HepG2 (cell line): Measurements from ENCODE around the gene DNAH8. TPM values are rescaled to one million over a fixed set of nuclear protein-coding genes. Genes with fewer than 3 reads are reported as not detected.

Experiments used
- ATAC-seq: fragments of 200-7000 bp; cut with Tn5 transposase; 3 replicates; pipeline ENCODE4 v1.9.1; 2020; ENCODE audit warnings: mild to moderate bottlenecking, moderate library complexity
- BruUV-seq: library from RNA; stranded (reverse); fragments of 400-500 nt; replicated peaks from 2 replicates; lab custom pipeline; 2021; lab: Mats Ljungman, UMichigan
- CTCF ChIA-PET: fragments of 300-600 bp; formaldehyde crosslinking; extraction: SDS; loops from one replicate; lab custom pipeline; 2021; ENCODE audit warnings: low total read pairs, inconsistent platforms, low intra/inter-chr PET ratio; lab: Yijun Ruan, JAX
- POLR2A ChIA-PET: fragments of 350-600 bp; sonication (Branson Sonifier 250); formaldehyde crosslinking; loops from one replicate; lab custom pipeline; 2020; ENCODE audit warnings: antibody characterized with exemption, inconsistent platforms; lab: Yijun Ruan, JAX
- DNase-seq: peaks from one replicate; pipeline ENCODE4 v3.0.0-alpha.2; 2015; ENCODE audit warnings: low spot score
- FAIRE-seq: peaks from 3 replicates; lab custom pipeline; 2011; peaks lifted over from hg19 to GRCh38; lab: Jason Lieb, UNC
- H2AFZ ChIP-seq: one replicate; pipeline ENCODE4 v1.6.1; 2011; ENCODE audit warnings: low read length, inconsistent platforms
- H3K27ac ChIP-seq: fragments of 300-600 bp; 3 replicates; pipeline ENCODE4 v1.8.0; 2011; ENCODE audit warnings: mixed run types, mild to moderate bottlenecking, mixed read lengths, low read length, inconsistent platforms; ENCODE audit not compliant: insufficient read depth; ENCODE audit errors: extremely low read length
- H3K27me3 ChIP-seq, 2 experiments: fragments of 200-600 bp in 1 of 2; 2 replicates in 1 of 2; 3 replicates in 1 of 2; pipeline versions ENCODE4 v1.6.0 to v1.8.0; 2011; ENCODE audit warnings: low read length in 2 of 2, mild to moderate bottlenecking in 2 of 2, moderate library complexity in 2 of 2, inconsistent platforms in 1 of 2; ENCODE audit not compliant: insufficient read depth in 2 of 2, control insufficient read depth in 1 of 2
- H3K36me3 ChIP-seq, 2 experiments: fragments of 200-600 bp in 1 of 2; replicated peaks in 1 of 2; 2 replicates in 1 of 2; 3 replicates in 1 of 2; pipeline versions ENCODE4 v1.5.1 to v1.8.0; 2011; ENCODE audit warnings: low read length in 2 of 2, inconsistent platforms in 1 of 2; ENCODE audit not compliant: insufficient read depth in 2 of 2, control insufficient read depth in 1 of 2
- H3K4me1 ChIP-seq: 2 replicates; pipeline ENCODE4 v1.5.1; 2012; ENCODE audit warnings: low read length, inconsistent platforms; ENCODE audit not compliant: insufficient read depth
- H3K4me2 ChIP-seq: 2 replicates; pipeline ENCODE4 v1.6.0; 2011; ENCODE audit warnings: low read depth, low read length, inconsistent platforms
- H3K4me3 ChIP-seq, 3 experiments: fragments of 200-600 bp in 1 of 3; sonication (generic), shearing (Covaris generic) in 1 of 3; replicated peaks in 1 of 3; 2 replicates each; pipeline ENCODE4 v1.5.1; 2011 to 2016; ENCODE audit warnings: low read length in 3 of 3, inconsistent platforms in 2 of 3, low read depth in 2 of 3, mild to moderate bottlenecking in 2 of 3, control low read depth in 1 of 3, mixed read lengths in 1 of 3; ENCODE audit not compliant: insufficient read depth in 1 of 3
- H3K79me2 ChIP-seq: one replicate; pipeline ENCODE4 v1.6.1; 2011; ENCODE audit warnings: low read length, inconsistent platforms; ENCODE audit not compliant: insufficient read depth
- H3K9ac ChIP-seq: 2 replicates; pipeline ENCODE4 v1.6.0; 2011; ENCODE audit warnings: mild to moderate bottlenecking, low read depth, low read length, inconsistent platforms; ENCODE audit not compliant: insufficient read depth
- H3K9me3 ChIP-seq: 2 replicates; pipeline ENCODE4 v1.5.1; 2012; ENCODE audit warnings: mild to moderate bottlenecking, low read length
- H4K20me1 ChIP-seq: 2 replicates; pipeline ENCODE4 v1.6.0; 2011; ENCODE audit warnings: inconsistent platforms, mild to moderate bottlenecking, low read length, moderate library complexity; ENCODE audit not compliant: insufficient read depth
- CEBPG ChIP-seq: IDR thresholded peaks from 2 replicates; pipeline ENCODE4 v1.6.1; 2016
- FOSL2 ChIP-seq: sonication (generic); formaldehyde crosslinking; IDR thresholded peaks from 2 replicates; pipeline ENCODE4 v1.4.0; 2020; ENCODE audit warnings: missing genetic modification reagents
- NAIF1 ChIP-seq: sonication (generic); formaldehyde crosslinking; IDR thresholded peaks from 2 replicates; pipeline ENCODE4 v1.5.0; 2020; ENCODE audit warnings: mild to moderate bottlenecking, missing genetic modification reagents, borderline replicate concordance
- SP2 ChIP-seq: sonication (generic); formaldehyde crosslinking; IDR thresholded peaks from 2 replicates; pipeline ENCODE4 v1.5.1; 2020; ENCODE audit warnings: mild to moderate bottlenecking, missing genetic modification reagents
- SRY ChIP-seq: sonication (generic); formaldehyde crosslinking; IDR thresholded peaks from 2 replicates; pipeline ENCODE4 v1.8.0; 2022; ENCODE audit warnings: mild to moderate bottlenecking, missing genetic modification reagents
- ZNF263 ChIP-seq: sonication (generic); formaldehyde crosslinking; IDR thresholded peaks from 2 replicates; pipeline ENCODE4 v1.4.0; 2020; ENCODE audit warnings: missing genetic modification reagents
- ZNF549 ChIP-seq: sonication (generic); formaldehyde crosslinking; IDR thresholded peaks from 2 replicates; pipeline ENCODE4 v1.5.0; 2020; ENCODE audit warnings: missing genetic modification reagents
- ZNF740 ChIP-seq: sonication (generic); formaldehyde crosslinking; IDR thresholded peaks from 2 replicates; pipeline ENCODE4 v1.4.0; 2020; ENCODE audit warnings: missing genetic modification reagents
- ZSCAN12 ChIP-seq: sonication (generic); formaldehyde crosslinking; IDR thresholded peaks from 2 replicates; pipeline ENCODE4 v1.9.0; 2021; ENCODE audit warnings: mild to moderate bottlenecking, missing genetic modification reagents
- WGBS: methylation state at CpG from one replicate; pipeline ENCODE4 v1.1.6; 2017; ENCODE audit warnings: low lambda C conversion rate; 5-methylcytosine and 5-hydroxymethylcytosine counted together
- in situ Hi-C: cut with HindIII; loops from 2 replicates; pipeline ENCODE4 v1.10.0; 2017; ENCODE audit warnings: low pct_unique_long_range_greater_than_20kb; ENCODE audit not compliant: extremely low pct_ligation_motif_present
- intact Hi-C: fragments of 100-400 bp; cut with micrococcal nuclease; formaldehyde crosslinking; loops from one replicate; pipeline ENCODE4 v1.10.0; 2022; ENCODE audit not compliant: unreplicated experiment
- polyA plus RNA-seq, 8 experiments: library from polyadenylated mRNA; depleted of rRNA in 3 of 8; stranded (reverse) in 7 of 8; unstranded in 1 of 8; fragments of >200 nt; fragmentation: Illumina TruSeq in 4 of 8; extraction: Trizol in 4 of 8; gene quantifications; 2 replicates each; pipeline versions ENCODE4 v1.2.1 to v1.2.3, GENCODE V29; 2011 to 2016; ENCODE audit warnings: low read depth in 4 of 8, missing spikeins in 1 of 8, mixed read lengths in 1 of 8; ENCODE audit not compliant: insufficient read depth in 1 of 8
- total RNA-seq, 5 experiments: library from RNA; depleted of rRNA; stranded (reverse); fragments of >200 nt; fragmentation: Illumina TruSeq; extraction: Trizol; gene quantifications; 2 replicates each; pipeline ENCODE4 v1.2.3, GENCODE V29; 2016; ENCODE audit warnings: low read depth in 1 of 5
- TF ChIP-seq, protein P1 (sequence below), 2 experiments: fragments of 450-650 bp in 1 of 2; sonication (generic) in 1 of 2; formaldehyde crosslinking; IDR thresholded peaks; 2 replicates each; pipeline versions ENCODE4 v1.5.0 to v1.8.0; 2020 to 2022; ENCODE audit warnings: mild to moderate bottlenecking in 1 of 2, missing genetic modification reagents in 1 of 2
- TF ChIP-seq, protein P2 (sequence below): sonication (generic); formaldehyde crosslinking; conservative IDR thresholded peaks from 2 replicates; pipeline ENCODE4 v1.5.0; 2020; ENCODE audit warnings: missing genetic modification reagents
- TF ChIP-seq, protein P3 (sequence below): sonication (generic); formaldehyde crosslinking; IDR thresholded peaks from 2 replicates; pipeline ENCODE4 v1.4.0; 2020; ENCODE audit warnings: mild to moderate bottlenecking, missing genetic modification reagents, borderline replicate concordance

Gene DNAH8
- total and polyA plus RNA-seq, 2 of the 13 experiments (the other 11 are each of a cell fraction or from before 2014, with no cell fraction given), result not detected

DNA sequence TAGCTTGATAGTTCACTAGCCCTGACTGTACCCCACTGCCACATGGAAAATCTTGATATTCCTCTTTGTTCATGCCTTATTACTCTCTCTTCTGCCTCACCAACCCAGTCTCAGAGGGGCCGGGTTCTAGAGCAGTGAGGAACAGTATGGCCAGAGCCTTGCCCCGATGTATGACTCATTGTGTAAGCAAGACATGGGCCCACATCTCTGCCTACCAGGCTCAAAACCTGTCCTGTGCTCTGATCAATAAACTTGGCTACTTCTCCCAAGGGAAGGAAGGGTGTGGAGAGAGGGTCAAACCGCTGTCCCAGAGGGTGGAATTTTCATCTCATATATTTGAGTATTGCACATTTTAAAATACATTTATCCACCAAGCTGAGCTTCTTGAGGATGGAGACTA, 91.7 kb downstream of the DNAH8 start:
- H3K27me3 ChIP-seq, result peaks cover 0 to 2% of the 10 kb centered on the region in 2 experiments; a peak in 1 of 5 replicates
- no peak for ATAC-seq
- no peak overlapping the region for H3K4me2 ChIP-seq
- FAIRE-seq, result no peak
- H2AFZ ChIP-seq, result no peak overlapping the region
- DNase-seq, result no peak
- in situ Hi-C loops (no loop called here), intact Hi-C loops (no loop called here)
- TF ChIP-seq NAIF1 (CRISPR knock-in tag) (no peak), ZNF263 (CRISPR knock-in tag) (no peak), FOSL2 (CRISPR knock-in tag) (peak; percentile 71)
- ChIA-PET POLR2A (no interaction called here), CTCF (no interaction called here)
- H3K27ac ChIP-seq, result no peak overlapping the region
- WGBS, result 12% methylated on average over 3 of the region's 3 CpGs
- no TSS peak for BruUV-seq
- H4K20me1 ChIP-seq, result no peaks in the 10 kb centered on the region
- no peak overlapping the region for H3K9ac ChIP-seq
- H3K36me3 ChIP-seq, result no peaks in the 10 kb centered on the region
- H3K4me3 ChIP-seq, result no peak overlapping the region
- H3K9me3 ChIP-seq, result no peaks in the 10 kb centered on the region
- H3K4me1 ChIP-seq, result no peaks in the 10 kb centered on the region
- no peaks in the 10 kb centered on the region for H3K79me2 ChIP-seq

- no peaks in the 10 kb centered on the region for H3K4me1 ChIP-seq
- H3K27ac ChIP-seq, result no peak overlapping the region
- H3K27me3 ChIP-seq, result peaks cover 0 to 8% of the 10 kb centered on the region in 2 experiments; a peak in 1 of 5 replicates
- no peaks in the 10 kb centered on the region for H4K20me1 ChIP-seq
- ChIA-PET CTCF (no interaction called here), POLR2A (no interaction called here)
- FAIRE-seq (no peak), DNase-seq (no peak), ATAC-seq (no peak)
- no peak overlapping the region for H2AFZ ChIP-seq
- no peak overlapping the region for H3K9ac ChIP-seq
- no peak overlapping the region for H3K4me2 ChIP-seq
- H3K9me3 ChIP-seq, result no peaks in the 10 kb centered on the region
- no peaks in the 10 kb centered on the region for H3K79me2 ChIP-seq
- no peak overlapping the region for H3K4me3 ChIP-seq
- H3K36me3 ChIP-seq, result no peaks in the 10 kb centered on the region
- in situ Hi-C loops (no loop called here), intact Hi-C loops (no loop called here)
- 18% methylated on average over 3 of the region's 3 CpGs for WGBS
- BruUV-seq, result no TSS peak
- TF ChIP-seq ZNF740 (CRISPR knock-in tag), result no peak
- TF ChIP-seq CEBPG (CRISPR knock-in tag), result no peak
- TF ChIP-seq SP2 (CRISPR knock-in tag), result no peak
- TF ChIP-seq ZSCAN12 (CRISPR knock-in tag), result no peak
- no peak for TF ChIP-seq SRY
- TF ChIP-seq, protein P1, sequence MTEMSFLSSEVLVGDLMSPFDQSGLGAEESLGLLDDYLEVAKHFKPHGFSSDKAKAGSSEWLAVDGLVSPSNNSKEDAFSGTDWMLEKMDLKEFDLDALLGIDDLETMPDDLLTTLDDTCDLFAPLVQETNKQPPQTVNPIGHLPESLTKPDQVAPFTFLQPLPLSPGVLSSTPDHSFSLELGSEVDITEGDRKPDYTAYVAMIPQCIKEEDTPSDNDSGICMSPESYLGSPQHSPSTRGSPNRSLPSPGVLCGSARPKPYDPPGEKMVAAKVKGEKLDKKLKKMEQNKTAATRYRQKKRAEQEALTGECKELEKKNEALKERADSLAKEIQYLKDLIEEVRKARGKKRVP (CRISPR knock-in tag; IDR thresholded peaks at IDR 0.05), result no peak
- TF ChIP-seq, protein P2, sequence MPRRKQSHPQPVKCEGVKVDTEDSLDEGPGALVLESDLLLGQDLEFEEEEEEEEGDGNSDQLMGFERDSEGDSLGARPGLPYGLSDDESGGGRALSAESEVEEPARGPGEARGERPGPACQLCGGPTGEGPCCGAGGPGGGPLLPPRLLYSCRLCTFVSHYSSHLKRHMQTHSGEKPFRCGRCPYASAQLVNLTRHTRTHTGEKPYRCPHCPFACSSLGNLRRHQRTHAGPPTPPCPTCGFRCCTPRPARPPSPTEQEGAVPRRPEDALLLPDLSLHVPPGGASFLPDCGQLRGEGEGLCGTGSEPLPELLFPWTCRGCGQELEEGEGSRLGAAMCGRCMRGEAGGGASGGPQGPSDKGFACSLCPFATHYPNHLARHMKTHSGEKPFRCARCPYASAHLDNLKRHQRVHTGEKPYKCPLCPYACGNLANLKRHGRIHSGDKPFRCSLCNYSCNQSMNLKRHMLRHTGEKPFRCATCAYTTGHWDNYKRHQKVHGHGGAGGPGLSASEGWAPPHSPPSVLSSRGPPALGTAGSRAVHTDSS (CRISPR knock-in tag), result no peak
- TF ChIP-seq ZNF549 (CRISPR knock-in tag), result no peak
- TF ChIP-seq, protein P3, sequence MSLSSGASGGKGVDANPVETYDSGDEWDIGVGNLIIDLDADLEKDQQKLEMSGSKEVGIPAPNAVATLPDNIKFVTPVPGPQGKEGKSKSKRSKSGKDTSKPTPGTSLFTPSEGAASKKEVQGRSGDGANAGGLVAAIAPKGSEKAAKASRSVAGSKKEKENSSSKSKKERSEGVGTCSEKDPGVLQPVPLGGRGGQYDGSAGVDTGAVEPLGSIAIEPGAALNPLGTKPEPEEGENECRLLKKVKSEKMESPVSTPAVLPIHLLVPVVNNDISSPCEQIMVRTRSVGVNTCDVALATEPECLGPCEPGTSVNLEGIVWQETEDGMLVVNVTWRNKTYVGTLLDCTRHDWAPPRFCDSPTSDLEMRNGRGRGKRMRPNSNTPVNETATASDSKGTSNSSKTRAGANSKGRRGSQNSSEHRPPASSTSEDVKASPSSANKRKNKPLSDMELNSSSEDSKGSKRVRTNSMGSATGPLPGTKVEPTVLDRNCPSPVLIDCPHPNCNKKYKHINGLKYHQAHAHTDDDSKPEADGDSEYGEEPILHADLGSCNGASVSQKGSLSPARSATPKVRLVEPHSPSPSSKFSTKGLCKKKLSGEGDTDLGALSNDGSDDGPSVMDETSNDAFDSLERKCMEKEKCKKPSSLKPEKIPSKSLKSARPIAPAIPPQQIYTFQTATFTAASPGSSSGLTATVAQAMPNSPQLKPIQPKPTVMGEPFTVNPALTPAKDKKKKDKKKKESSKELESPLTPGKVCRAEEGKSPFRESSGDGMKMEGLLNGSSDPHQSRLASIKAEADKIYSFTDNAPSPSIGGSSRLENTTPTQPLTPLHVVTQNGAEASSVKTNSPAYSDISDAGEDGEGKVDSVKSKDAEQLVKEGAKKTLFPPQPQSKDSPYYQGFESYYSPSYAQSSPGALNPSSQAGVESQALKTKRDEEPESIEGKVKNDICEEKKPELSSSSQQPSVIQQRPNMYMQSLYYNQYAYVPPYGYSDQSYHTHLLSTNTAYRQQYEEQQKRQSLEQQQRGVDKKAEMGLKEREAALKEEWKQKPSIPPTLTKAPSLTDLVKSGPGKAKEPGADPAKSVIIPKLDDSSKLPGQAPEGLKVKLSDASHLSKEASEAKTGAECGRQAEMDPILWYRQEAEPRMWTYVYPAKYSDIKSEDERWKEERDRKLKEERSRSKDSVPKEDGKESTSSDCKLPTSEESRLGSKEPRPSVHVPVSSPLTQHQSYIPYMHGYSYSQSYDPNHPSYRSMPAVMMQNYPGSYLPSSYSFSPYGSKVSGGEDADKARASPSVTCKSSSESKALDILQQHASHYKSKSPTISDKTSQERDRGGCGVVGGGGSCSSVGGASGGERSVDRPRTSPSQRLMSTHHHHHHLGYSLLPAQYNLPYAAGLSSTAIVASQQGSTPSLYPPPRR (CRISPR knock-in tag), result no peak
These were observed 92.9 kb downstream of the DNAH8 start for GRCh38 chr6:38808039-38808438.
